HEK293T (cell line): ENCODE data around the gene ARHGAP21.

Experiments
- ARNT ChIP-seq: fragments of 450-650 bp; IDR thresholded peaks from 2 replicates; pipeline ENCODE4 v1.6.1; 2017; ENCODE audit warnings: mild to moderate bottlenecking
- BHLHE40 ChIP-seq: fragments of 450-650 bp; IDR thresholded peaks from 2 replicates; pipeline ENCODE4 v1.6.1; 2016; ENCODE audit warnings: mild to moderate bottlenecking, moderate library complexity, borderline replicate concordance
- CTBP1 ChIP-seq: fragments of 450-650 bp; IDR thresholded peaks from 2 replicates; pipeline ENCODE4 v1.6.1; 2016; ENCODE audit warnings: borderline replicate concordance
- ELF4 ChIP-seq: fragments of 450-650 bp; IDR thresholded peaks from 2 replicates; pipeline ENCODE4 v1.6.1; 2017; ENCODE audit warnings: antibody characterized with exemption
- FOXK2 ChIP-seq: fragments of 450-650 bp; IDR thresholded peaks from 2 replicates; pipeline ENCODE4 v1.6.1; 2016; ENCODE audit warnings: mild to moderate bottlenecking
- FOXM1 ChIP-seq: fragments of 450-650 bp; IDR thresholded peaks from 2 replicates; pipeline ENCODE4 v1.6.1; 2017; ENCODE audit warnings: mild to moderate bottlenecking, borderline replicate concordance
- L3MBTL2 ChIP-seq: fragments of 450-650 bp; conservative IDR thresholded peaks from 2 replicates; pipeline ENCODE4 v1.6.1; 2016; ENCODE audit warnings: mild to moderate bottlenecking
- SUZ12 ChIP-seq: fragments of 450-650 bp; IDR thresholded peaks from 2 replicates; pipeline ENCODE4 v1.6.1; 2016; ENCODE audit warnings: mild to moderate bottlenecking
- ZNF384 ChIP-seq: fragments of 450-650 bp; IDR thresholded peaks from 2 replicates; pipeline ENCODE4 v1.6.1; 2016

GRCh38 chr10:24720096-24720495 lies 3.6 kb downstream of the ARHGAP21 start:
- no peak for TF ChIP-seq ARNT
- no peak for TF ChIP-seq BHLHE40
- TF ChIP-seq ELF4, result no peak
- TF ChIP-seq ZNF384, result 0 out of 2 replicates have a peak, but pooled peaks have one; percentile 19
- no peak for TF ChIP-seq FOXK2
- no peak for TF ChIP-seq SUZ12
- TF ChIP-seq L3MBTL2, result no peak
- TF ChIP-seq FOXM1, result no peak
- no peak for TF ChIP-seq CTBP1
